22Rv1 (cell line): ENCODE data around the gene CENPL.

Experiments
- ZFX ChIP-seq: fragments of 450-650 bp; IDR thresholded peaks from 2 replicates; pipeline ENCODE4 v1.6.1; 2017; ENCODE audit warnings: antibody characterized with exemption, borderline replicate concordance
- TF ChIP-seq, protein P1 (sequence below): fragments of 450-650 bp; IDR thresholded peaks from 2 replicates; pipeline ENCODE4 v1.5.1; 2017; ENCODE audit warnings: mild to moderate bottlenecking

DNA sequence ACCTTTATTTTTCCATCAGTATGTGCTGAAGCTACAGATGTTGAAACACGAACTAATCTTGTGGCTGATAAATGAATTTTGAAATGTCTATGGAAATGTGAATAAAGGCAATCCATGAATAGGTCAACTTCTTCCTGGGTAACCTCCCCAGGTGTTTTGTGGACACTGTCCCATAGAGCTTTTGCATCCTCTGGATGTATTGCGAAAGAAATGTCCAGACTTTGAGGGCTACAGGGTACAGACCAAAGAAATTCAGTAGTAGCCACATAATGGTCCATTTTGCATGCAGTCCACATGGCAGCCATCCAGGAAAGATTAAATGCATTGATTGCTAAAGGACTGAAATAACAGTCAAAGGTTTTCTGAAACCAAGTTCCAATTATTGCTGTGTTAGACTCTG is 21.7 kb downstream of the CENPL start:
- TF ChIP-seq, protein P1, sequence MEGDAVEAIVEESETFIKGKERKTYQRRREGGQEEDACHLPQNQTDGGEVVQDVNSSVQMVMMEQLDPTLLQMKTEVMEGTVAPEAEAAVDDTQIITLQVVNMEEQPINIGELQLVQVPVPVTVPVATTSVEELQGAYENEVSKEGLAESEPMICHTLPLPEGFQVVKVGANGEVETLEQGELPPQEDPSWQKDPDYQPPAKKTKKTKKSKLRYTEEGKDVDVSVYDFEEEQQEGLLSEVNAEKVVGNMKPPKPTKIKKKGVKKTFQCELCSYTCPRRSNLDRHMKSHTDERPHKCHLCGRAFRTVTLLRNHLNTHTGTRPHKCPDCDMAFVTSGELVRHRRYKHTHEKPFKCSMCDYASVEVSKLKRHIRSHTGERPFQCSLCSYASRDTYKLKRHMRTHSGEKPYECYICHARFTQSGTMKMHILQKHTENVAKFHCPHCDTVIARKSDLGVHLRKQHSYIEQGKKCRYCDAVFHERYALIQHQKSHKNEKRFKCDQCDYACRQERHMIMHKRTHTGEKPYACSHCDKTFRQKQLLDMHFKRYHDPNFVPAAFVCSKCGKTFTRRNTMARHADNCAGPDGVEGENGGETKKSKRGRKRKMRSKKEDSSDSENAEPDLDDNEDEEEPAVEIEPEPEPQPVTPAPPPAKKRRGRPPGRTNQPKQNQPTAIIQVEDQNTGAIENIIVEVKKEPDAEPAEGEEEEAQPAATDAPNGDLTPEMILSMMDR, result no peak
- no peak for TF ChIP-seq ZFX
